Ovary (tissue), 3 donors: ENCODE data around the gene SOX6.

Experiments used
- EP300 ChIP-seq: sonication (generic); formaldehyde crosslinking; IDR thresholded peaks from one replicate; pipeline ENCODE4 v1.6.1; 2017; ENCODE audit warnings: antibody characterized with exemption
- POLR2A ChIP-seq: fragments of 450-650 bp; IDR thresholded peaks from one replicate; pipeline ENCODE4 v1.6.1; 2017; ENCODE audit warnings: antibody characterized with exemption, mild to moderate bottlenecking, moderate library complexity
- TF ChIP-seq, protein P1 (sequence below), 3 donors: fragments of 450-650 bp in 2 of 3; fragments of 200-600 bp in 1 of 3; IDR thresholded peaks; one replicate each; pipeline versions ENCODE4 v1.5.1 to v1.8.0; 2016 to 2022; ENCODE audit warnings: antibody characterized with exemption in 3 of 3, mild to moderate bottlenecking in 1 of 3
- donor health status: DM: no; HTN: no; CAD: no.

- TF ChIP-seq, protein P1, sequence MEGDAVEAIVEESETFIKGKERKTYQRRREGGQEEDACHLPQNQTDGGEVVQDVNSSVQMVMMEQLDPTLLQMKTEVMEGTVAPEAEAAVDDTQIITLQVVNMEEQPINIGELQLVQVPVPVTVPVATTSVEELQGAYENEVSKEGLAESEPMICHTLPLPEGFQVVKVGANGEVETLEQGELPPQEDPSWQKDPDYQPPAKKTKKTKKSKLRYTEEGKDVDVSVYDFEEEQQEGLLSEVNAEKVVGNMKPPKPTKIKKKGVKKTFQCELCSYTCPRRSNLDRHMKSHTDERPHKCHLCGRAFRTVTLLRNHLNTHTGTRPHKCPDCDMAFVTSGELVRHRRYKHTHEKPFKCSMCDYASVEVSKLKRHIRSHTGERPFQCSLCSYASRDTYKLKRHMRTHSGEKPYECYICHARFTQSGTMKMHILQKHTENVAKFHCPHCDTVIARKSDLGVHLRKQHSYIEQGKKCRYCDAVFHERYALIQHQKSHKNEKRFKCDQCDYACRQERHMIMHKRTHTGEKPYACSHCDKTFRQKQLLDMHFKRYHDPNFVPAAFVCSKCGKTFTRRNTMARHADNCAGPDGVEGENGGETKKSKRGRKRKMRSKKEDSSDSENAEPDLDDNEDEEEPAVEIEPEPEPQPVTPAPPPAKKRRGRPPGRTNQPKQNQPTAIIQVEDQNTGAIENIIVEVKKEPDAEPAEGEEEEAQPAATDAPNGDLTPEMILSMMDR (IDR thresholded peaks at IDR 0.05), result no peak
- TF ChIP-seq POLR2A, result no peak
- TF ChIP-seq EP300, result no peak
These were observed 47.5 kb upstream of the SOX6 start for GRCh38 chr11:16403851-16404250.
